ENCODE results near the gene SCN9A. TPM values are rescaled to one million over a fixed set of nuclear protein-coding genes. Genes with fewer than 3 reads are reported as not detected.
"Not testable (repeated sequence)": the region's sequence is repeated elsewhere in the genome, so short reads cannot be mapped to it uniquely, and the experiment has no call there.

Gene SCN9A
- total RNA-seq, 6 donors from 2014 or later, result 5.8 to 24.1 (median 9.8) TPM

- TF ChIP-seq EP300 (IDR thresholded peaks at IDR 0.05) (no peak), CTCF (IDR thresholded peaks at IDR 0.05) (peak in 3 of 6 experiments; percentile 20 to 34 (median 30)), POLR2A (IDR thresholded peaks at IDR 0.05) (no peak)
- WGBS, 2 donors, result 64 to 71% methylated on average over 3 of the region's 3 CpGs
- no peak for ATAC-seq (ENCODE audit: low FRiP score in 2 of 2)
- DNase-seq, result no peak
- Histone ChIP-seq H3K4me3 (no peak overlapping the region), H3K4me1 (no peaks in the 10 kb centered on the region), H3K9me3 (no peaks in the 10 kb centered on the region), H3K27ac (no peak overlapping the region), H3K27me3 (no peaks in the 10 kb centered on the region), H3K36me3 (no peaks in the 10 kb centered on the region)
Measured at GRCh38 chr2:166361351-166362153, 14.2 kb downstream of the SCN9A start.

- no peaks in the 10 kb centered on the region for H3K9me3 ChIP-seq
- no peaks in the 10 kb centered on the region for H3K4me1 ChIP-seq
- H3K27me3 ChIP-seq, result no peaks in the 10 kb centered on the region
- 63 to 65% methylated on average over 2 of the region's 2 CpGs for WGBS, 2 donors
- TF ChIP-seq EP300 (IDR thresholded peaks at IDR 0.05) (no peak), POLR2AphosphoS5 (IDR thresholded peaks at IDR 0.05) (no peak), CTCF (IDR thresholded peaks at IDR 0.05) (no peak)
- H3K4me3 ChIP-seq, result no peak overlapping the region
- H3K36me3 ChIP-seq, result no peaks in the 10 kb centered on the region
- ATAC-seq (ENCODE audit: low FRiP score in 2 of 2) (no peak), DNase-seq (no peak)
- no peak overlapping the region for H3K27ac ChIP-seq
Measured at GRCh38 chr2:166360906-166361305, 14.8 kb downstream of the SCN9A start.

GRCh38 chr2:166360426-166360825 is 15.3 kb downstream of the SCN9A start:
- no peak for DNase-seq
- Histone ChIP-seq H3K27ac (no peak overlapping the region), H3K4me1 (no peaks in the 10 kb centered on the region), H3K27me3 (no peaks in the 10 kb centered on the region), H3K4me3 (no peak overlapping the region), H3K36me3 (no peaks in the 10 kb centered on the region), H3K9me3 (no peaks in the 10 kb centered on the region)
- TF ChIP-seq EP300 (IDR thresholded peaks at IDR 0.05) (no peak), POLR2AphosphoS5 (IDR thresholded peaks at IDR 0.05) (no peak), POLR2A (IDR thresholded peaks at IDR 0.05) (no peak), CTCF (IDR thresholded peaks at IDR 0.05) (no peak)
- no peak for ATAC-seq (ENCODE audit: low FRiP score in 2 of 2)

- H3K27ac ChIP-seq; H3K36me3 ChIP-seq; H3K4me3 ChIP-seq; DNase-seq; H3K4me1 ChIP-seq; ATAC-seq (ENCODE audit: low FRiP score in 2 of 2); H3K9me3 ChIP-seq; H3K27me3 ChIP-seq: not testable (repeated sequence)
- WGBS, 2 donors, result 90 to 95% methylated on average over 4 of the region's 4 CpGs
Measured at GRCh38 chr2:166357950-166358321, 17.8 kb downstream of the SCN9A start.

GRCh38 chr2:166357068-166357949 is 18.4 kb downstream of the SCN9A start:
- no peaks in the 10 kb centered on the region for H3K9me3 ChIP-seq
- DNase-seq (no peak), ATAC-seq (ENCODE audit: low FRiP score in 2 of 2) (no peak)
- no peak overlapping the region for H3K4me3 ChIP-seq
- TF ChIP-seq POLR2AphosphoS5 (IDR thresholded peaks at IDR 0.05), result no peak
- TF ChIP-seq CTCF (IDR thresholded peaks at IDR 0.05), result no peak
- TF ChIP-seq EP300 (IDR thresholded peaks at IDR 0.05), result no peak
- TF ChIP-seq POLR2A (IDR thresholded peaks at IDR 0.05), result no peak
- no peak overlapping the region for H3K27ac ChIP-seq
- 87 to 93% methylated on average over 7 of the region's 7 CpGs for WGBS, 2 donors
- H3K27me3 ChIP-seq, result no peaks in the 10 kb centered on the region
- H3K36me3 ChIP-seq, result no peaks in the 10 kb centered on the region
- no peaks in the 10 kb centered on the region for H3K4me1 ChIP-seq

Data from upper lobe of left lung (tissue), 6 donors.